ENCODE data around the gene NPBWR2.
"Not testable (repeated sequence)": the region's sequence is repeated elsewhere in the genome, so short reads cannot be mapped to it uniquely, and the experiment has no call there.

NPBWR2 gene

GRCh38 chr20:64143018-64143801 is 35.8 kb upstream of the NPBWR2 start:
- H3K27me3 ChIP-seq (ENCODE audit: control insufficient read depth, insufficient read depth, low read length), result no peaks in the 10 kb centered on the region
- H3K4me1 ChIP-seq (ENCODE audit: control insufficient read depth, insufficient read depth, low read length), result 0 out of 2 replicates have a peak, but pooled peaks cover 3% of the 10 kb centered on the region
- no CpG with 5 or more reads among the region's 14 CpGs for WGBS (ENCODE audit: insufficient coverage, insufficient read length)
- H3K36me3 ChIP-seq (ENCODE audit: control insufficient read depth, insufficient read depth, low read length), result no peaks in the 10 kb centered on the region
- H3K9me3 ChIP-seq (ENCODE audit: control insufficient read depth, insufficient read depth, low read length), result no peaks in the 10 kb centered on the region
- H3K27ac ChIP-seq (ENCODE audit: low read length), result no peak overlapping the region
- DNase-seq (ENCODE audit: low read depth, low spot score), result no peak
- H3K4me3 ChIP-seq (ENCODE audit: low read length), result no peak overlapping the region

- Histone ChIP-seq H3K27me3 (ENCODE audit: control insufficient read depth, insufficient read depth, low read length) (no peaks in the 10 kb centered on the region; the same call in 1 of the 2 replicates), H3K36me3 (ENCODE audit: control insufficient read depth, insufficient read depth, low read length) (no peaks in the 10 kb centered on the region), H3K27ac (ENCODE audit: low read length) (no peak overlapping the region), H3K4me3 (ENCODE audit: low read length) (no peak overlapping the region), H3K4me1 (ENCODE audit: control insufficient read depth, insufficient read depth, low read length) (0 out of 2 replicates have a peak, but pooled peaks cover 3% of the 10 kb centered on the region), H3K9me3 (ENCODE audit: control insufficient read depth, insufficient read depth, low read length) (no peaks in the 10 kb centered on the region)
- no peak for DNase-seq (ENCODE audit: low read depth, low spot score)
- no CpG with 5 or more reads among the region's 9 CpGs for WGBS (ENCODE audit: insufficient coverage, insufficient read length)
Measured at GRCh38 chr20:64142590-64142989, 35.2 kb upstream of the NPBWR2 start.

- Histone ChIP-seq H3K36me3 (ENCODE audit: control insufficient read depth, insufficient read depth, low read length) (no peaks in the 10 kb centered on the region), H3K27me3 (ENCODE audit: control insufficient read depth, insufficient read depth, low read length) (no peaks in the 10 kb centered on the region; the same call in 1 of the 2 replicates), H3K27ac (ENCODE audit: low read length) (no peak overlapping the region), H3K4me3 (ENCODE audit: low read length) (no peak overlapping the region), H3K4me1 (ENCODE audit: control insufficient read depth, insufficient read depth, low read length) (0 out of 2 replicates have a peak, but pooled peaks cover 3% of the 10 kb centered on the region), H3K9me3 (ENCODE audit: control insufficient read depth, insufficient read depth, low read length) (no peaks in the 10 kb centered on the region)
- no CpG with 5 or more reads among the region's 10 CpGs for WGBS (ENCODE audit: insufficient coverage, insufficient read length)
- DNase-seq (ENCODE audit: low read depth, low spot score), result no peak
Measured at GRCh38 chr20:64140956-64141355, 33.6 kb upstream of the NPBWR2 start.

- Histone ChIP-seq H3K4me3 (ENCODE audit: low read length) (no peak overlapping the region), H3K27me3 (ENCODE audit: control insufficient read depth, insufficient read depth, low read length) (no peaks in the 10 kb centered on the region; the same call in 1 of the 2 replicates), H3K9me3 (ENCODE audit: control insufficient read depth, insufficient read depth, low read length) (no peaks in the 10 kb centered on the region), H3K4me1 (ENCODE audit: control insufficient read depth, insufficient read depth, low read length) (0 out of 2 replicates have a peak, but pooled peaks cover 3% of the 10 kb centered on the region), H3K36me3 (ENCODE audit: control insufficient read depth, insufficient read depth, low read length) (no peaks in the 10 kb centered on the region), H3K27ac (ENCODE audit: low read length) (no peak overlapping the region)
- no CpG with 5 or more reads among the region's 13 CpGs for WGBS (ENCODE audit: insufficient coverage, insufficient read length)
- no peak for DNase-seq (ENCODE audit: low read depth, low spot score)
Measured at GRCh38 chr20:64140061-64140931, 32.9 kb upstream of the NPBWR2 start.

GRCh38 chr20:64139199-64140060 is 32.1 kb upstream of the NPBWR2 start:
- no peak for DNase-seq (ENCODE audit: low read depth, low spot score)
- H3K4me1 ChIP-seq (ENCODE audit: control insufficient read depth, insufficient read depth, low read length), result 0 out of 2 replicates have a peak, but pooled peaks cover 3% of the 10 kb centered on the region
- H3K9me3 ChIP-seq (ENCODE audit: control insufficient read depth, insufficient read depth, low read length), result no peaks in the 10 kb centered on the region
- H3K36me3 ChIP-seq (ENCODE audit: control insufficient read depth, insufficient read depth, low read length), result no peaks in the 10 kb centered on the region
- no peaks in the 10 kb centered on the region; the same call in 1 of the 2 replicates for H3K27me3 ChIP-seq (ENCODE audit: control insufficient read depth, insufficient read depth, low read length)
- H3K4me3 ChIP-seq (ENCODE audit: low read length), result no peak overlapping the region
- H3K27ac ChIP-seq (ENCODE audit: low read length), result no peak overlapping the region
- WGBS (ENCODE audit: insufficient coverage, insufficient read length), result no CpG with 5 or more reads among the region's 21 CpGs

GRCh38 chr20:64138276-64138815 is 31.0 kb upstream of the NPBWR2 start:
- H3K4me1 ChIP-seq (ENCODE audit: control insufficient read depth, insufficient read depth, low read length), result 0 out of 2 replicates have a peak, but pooled peaks cover 3% of the 10 kb centered on the region
- no peak overlapping the region for H3K27ac ChIP-seq (ENCODE audit: low read length)
- H3K9me3 ChIP-seq (ENCODE audit: control insufficient read depth, insufficient read depth, low read length), result no peaks in the 10 kb centered on the region
- no peaks in the 10 kb centered on the region for H3K36me3 ChIP-seq (ENCODE audit: control insufficient read depth, insufficient read depth, low read length)
- no peak for DNase-seq (ENCODE audit: low read depth, low spot score)
- no CpG with 5 or more reads among the region's 18 CpGs for WGBS (ENCODE audit: insufficient coverage, insufficient read length)
- no peak overlapping the region for H3K4me3 ChIP-seq (ENCODE audit: low read length)
- H3K27me3 ChIP-seq (ENCODE audit: control insufficient read depth, insufficient read depth, low read length), result no peaks in the 10 kb centered on the region; the same call in 1 of the 2 replicates

GRCh38 chr20:64137598-64138031 is 30.2 kb upstream of the NPBWR2 start:
- H3K4me3 ChIP-seq (ENCODE audit: low read length), result no peak overlapping the region
- no peak for DNase-seq (ENCODE audit: low read depth, low spot score)
- no CpG with 5 or more reads among the region's 6 CpGs for WGBS (ENCODE audit: insufficient coverage, insufficient read length)
- H3K36me3 ChIP-seq (ENCODE audit: control insufficient read depth, insufficient read depth, low read length), result no peaks in the 10 kb centered on the region
- H3K27ac ChIP-seq (ENCODE audit: low read length), result no peak overlapping the region
- no peaks in the 10 kb centered on the region for H3K9me3 ChIP-seq (ENCODE audit: control insufficient read depth, insufficient read depth, low read length)
- H3K27me3 ChIP-seq (ENCODE audit: control insufficient read depth, insufficient read depth, low read length), result no peaks in the 10 kb centered on the region; the same call in 1 of the 2 replicates
- 0 out of 2 replicates have a peak, but pooled peaks cover 3% of the 10 kb centered on the region for H3K4me1 ChIP-seq (ENCODE audit: control insufficient read depth, insufficient read depth, low read length)

GRCh38 chr20:64136004-64136710 is 28.8 kb upstream of the NPBWR2 start:
- WGBS (ENCODE audit: insufficient coverage, insufficient read length), result no CpG with 5 or more reads among the region's 32 CpGs
- H3K4me3 ChIP-seq (ENCODE audit: low read length), result no peak overlapping the region

GRCh38 chr20:64134744-64135143 is 27.4 kb upstream of the NPBWR2 start:
- not testable (repeated sequence) for H3K4me1 ChIP-seq (ENCODE audit: control insufficient read depth, insufficient read depth, low read length)

More at GRCh38 chr20:64136004-64136710, 28.8 kb upstream of the NPBWR2 start:
- H3K27me3 ChIP-seq (ENCODE audit: control insufficient read depth, insufficient read depth, low read length), result no peaks in the 10 kb centered on the region; the same call in 1 of the 2 replicates
- H3K27ac ChIP-seq (ENCODE audit: low read length), result no peak overlapping the region
- H3K36me3 ChIP-seq (ENCODE audit: control insufficient read depth, insufficient read depth, low read length), result no peaks in the 10 kb centered on the region
- no peak for DNase-seq (ENCODE audit: low read depth, low spot score)
- no peaks in the 10 kb centered on the region for H3K9me3 ChIP-seq (ENCODE audit: control insufficient read depth, insufficient read depth, low read length)
- H3K4me1 ChIP-seq (ENCODE audit: control insufficient read depth, insufficient read depth, low read length), result 0 out of 2 replicates have a peak, but pooled peaks cover 3% of the 10 kb centered on the region

More at GRCh38 chr20:64134744-64135143, 27.4 kb upstream of the NPBWR2 start:
- not testable (repeated sequence) for H3K27ac ChIP-seq (ENCODE audit: low read length); H3K4me3 ChIP-seq (ENCODE audit: low read length); H3K9me3 ChIP-seq (ENCODE audit: control insufficient read depth, insufficient read depth, low read length); H3K36me3 ChIP-seq (ENCODE audit: control insufficient read depth, insufficient read depth, low read length); DNase-seq (ENCODE audit: low read depth, low spot score); H3K27me3 ChIP-seq (ENCODE audit: control insufficient read depth, insufficient read depth, low read length)
- WGBS (ENCODE audit: insufficient coverage, insufficient read length), result no CpG with 5 or more reads among the region's 20 CpGs

Measured in iPS DF 6.9 (cell line).